Hematopoietic multipotent progenitor cell treated with erythropoietin and hydrocortisone succinate and interleukin-3 and kit ligand, for 17 days (in vitro differentiated cells): Measurements from ENCODE around the gene MYZAP.

Experiments used
- DNase-seq: peaks from one replicate; pipeline ENCODE4 v3.0.0-alpha.2; 2015; ENCODE audit warnings: low spot score

MYZAP gene

DNA sequence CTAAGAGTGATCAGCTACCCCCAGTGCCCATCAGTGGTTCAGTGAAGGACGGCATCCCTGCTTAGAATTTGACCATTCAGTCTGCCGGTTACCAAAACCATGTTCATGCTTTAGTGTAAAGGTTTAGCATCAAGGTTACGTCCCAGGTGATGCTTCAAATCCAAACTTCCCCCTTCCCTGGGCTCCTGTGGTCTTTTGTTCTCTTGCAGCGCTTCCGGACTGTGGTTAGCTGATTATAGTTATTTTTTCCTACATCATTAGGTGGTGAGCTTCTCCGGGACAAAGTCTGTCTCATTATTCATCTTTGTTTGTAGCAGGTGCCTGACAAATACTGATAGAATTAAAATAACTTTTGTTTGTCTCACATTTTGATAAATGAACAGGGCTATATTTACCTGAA, 28.3 kb upstream of the MYZAP start:
- DNase-seq = no peak

DNA sequence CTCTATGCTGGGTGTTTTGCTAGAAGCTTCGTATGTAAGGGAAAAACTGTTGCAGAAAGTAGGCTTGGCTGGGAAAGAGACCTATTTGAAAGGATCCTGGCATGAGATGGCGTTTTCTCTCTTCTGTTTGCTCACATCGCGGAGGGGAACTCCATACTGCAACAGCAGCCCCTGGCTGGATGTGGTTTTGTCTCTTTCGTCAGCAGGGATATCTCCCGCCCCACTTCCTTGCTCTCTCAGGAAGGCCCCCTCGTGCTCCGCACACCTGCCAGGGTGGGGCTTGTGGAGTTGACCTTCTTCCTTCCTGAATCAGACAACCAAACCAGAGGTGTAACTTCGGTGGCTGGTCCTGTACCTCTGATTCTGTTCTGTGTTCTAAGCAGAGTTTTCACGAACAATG, 26.4 kb upstream of the MYZAP start:
- DNase-seq = no peak

DNA sequence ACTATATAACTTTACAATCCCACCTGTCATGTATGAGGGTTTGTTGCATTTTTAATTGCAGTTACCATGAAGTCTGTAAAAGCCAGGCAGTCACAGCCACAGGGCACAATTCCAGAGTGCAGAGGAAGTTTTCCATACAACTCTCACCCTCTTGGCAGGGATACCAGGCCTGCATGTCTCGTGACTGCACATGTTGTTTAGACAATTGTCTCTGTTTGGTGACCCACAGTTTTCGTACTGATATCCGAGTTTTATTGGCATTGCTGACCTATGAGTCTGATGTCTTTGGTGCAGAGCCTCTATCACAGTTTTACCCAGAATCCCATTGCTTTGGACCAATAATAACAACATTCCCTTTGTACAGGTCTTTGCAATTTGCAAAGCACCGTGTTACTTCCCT, 24.9 kb upstream of the MYZAP start:
- DNase-seq = no peak

DNA sequence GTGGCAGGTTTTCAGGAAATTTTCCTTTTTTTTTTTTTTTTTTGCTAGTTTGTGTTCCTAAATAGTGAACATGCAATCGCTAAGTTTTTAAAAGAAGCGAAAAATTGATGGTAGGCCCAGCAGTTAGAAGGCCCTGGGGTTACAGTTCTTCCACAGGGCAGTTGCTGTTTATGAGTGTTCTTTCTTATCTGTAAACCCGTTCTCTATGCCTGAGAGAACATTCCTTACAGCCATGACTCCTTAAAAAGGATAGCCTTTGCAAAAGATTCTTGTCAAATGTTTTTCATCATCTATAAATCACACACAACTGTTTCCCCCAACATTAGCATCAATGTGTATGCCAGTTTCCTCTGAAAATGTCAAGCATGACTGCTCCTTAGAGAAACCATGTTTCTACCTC, 23.8 kb upstream of the MYZAP start:
- no peak for DNase-seq

DNA sequence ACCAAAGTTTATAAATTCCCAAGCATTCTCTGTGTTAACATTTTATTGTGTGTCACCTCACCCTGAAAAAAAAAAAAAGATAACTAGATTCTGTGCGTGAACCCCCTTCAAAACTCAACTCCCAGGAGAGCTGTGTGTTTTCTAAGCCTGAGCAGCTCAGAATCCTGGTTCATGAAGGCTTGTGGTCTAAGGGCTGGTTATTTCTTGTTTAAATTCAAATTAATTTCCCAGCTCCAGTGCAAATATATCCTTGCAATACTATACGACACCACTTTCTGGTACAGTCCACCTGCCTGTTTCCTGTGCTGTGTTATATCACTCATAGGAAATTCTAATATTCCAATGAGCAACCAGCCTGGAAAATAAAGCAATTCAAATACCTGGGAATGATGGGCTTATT, 23.4 kb upstream of the MYZAP start:
- DNase-seq = no peak

DNA sequence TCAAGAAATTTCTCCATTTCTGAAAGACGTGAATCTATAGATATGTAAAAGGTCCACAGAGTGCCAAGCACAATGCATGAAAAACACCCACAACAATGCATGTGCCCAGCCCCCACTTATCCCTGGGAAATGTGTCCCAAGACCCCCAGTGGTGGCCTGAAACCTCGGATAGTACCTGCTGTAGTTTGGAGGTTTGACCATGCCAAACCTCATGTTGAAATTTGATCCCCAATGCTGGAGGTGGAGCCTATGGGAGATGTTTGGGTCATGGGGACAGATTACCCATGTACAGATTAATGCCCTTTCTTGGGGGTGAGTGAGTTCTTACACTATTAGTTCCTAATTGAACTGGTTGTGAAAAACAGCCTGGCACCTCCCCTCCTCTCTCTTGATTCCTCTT, 21.4 kb upstream of the MYZAP start:
- DNase-seq = no peak

DNA sequence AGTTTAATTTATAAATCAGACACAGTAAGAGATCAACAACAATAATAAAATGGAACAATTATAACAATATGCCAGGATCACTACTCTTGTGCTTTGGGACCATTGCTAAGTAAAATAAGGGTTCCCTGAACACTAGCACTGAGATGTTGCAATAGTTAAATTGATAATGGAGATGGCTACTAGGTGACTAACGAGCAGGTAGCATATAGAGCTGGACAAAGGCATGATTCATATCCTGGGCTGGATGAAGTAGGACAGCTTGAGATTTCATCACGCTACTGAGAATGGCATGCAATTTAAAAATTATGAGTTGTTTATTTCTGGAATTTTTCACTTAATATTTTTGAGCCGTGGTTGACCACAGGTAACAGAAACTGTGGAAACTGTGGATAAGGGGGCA, 20.7 kb upstream of the MYZAP start:
- no peak for DNase-seq

DNA sequence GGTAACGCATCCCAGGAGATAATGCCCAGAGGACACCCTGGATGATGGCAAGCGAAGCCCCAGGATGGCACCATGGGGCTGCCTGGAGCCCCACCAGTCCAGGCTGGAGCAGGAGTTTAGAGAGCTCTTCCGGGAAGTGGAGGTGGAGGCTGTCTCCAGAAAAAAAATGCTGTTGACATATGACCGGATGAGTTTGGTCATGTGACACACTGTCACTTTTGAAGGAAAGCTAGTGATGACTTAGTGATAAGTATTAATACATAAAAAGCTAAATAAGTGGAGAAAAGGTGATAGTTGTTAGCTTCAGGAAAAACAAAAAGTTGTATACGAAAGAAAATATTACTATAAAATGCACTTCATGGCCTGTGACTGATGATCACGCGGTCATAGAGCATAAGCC, 20.0 kb upstream of the MYZAP start:
- DNase-seq = no peak

DNA sequence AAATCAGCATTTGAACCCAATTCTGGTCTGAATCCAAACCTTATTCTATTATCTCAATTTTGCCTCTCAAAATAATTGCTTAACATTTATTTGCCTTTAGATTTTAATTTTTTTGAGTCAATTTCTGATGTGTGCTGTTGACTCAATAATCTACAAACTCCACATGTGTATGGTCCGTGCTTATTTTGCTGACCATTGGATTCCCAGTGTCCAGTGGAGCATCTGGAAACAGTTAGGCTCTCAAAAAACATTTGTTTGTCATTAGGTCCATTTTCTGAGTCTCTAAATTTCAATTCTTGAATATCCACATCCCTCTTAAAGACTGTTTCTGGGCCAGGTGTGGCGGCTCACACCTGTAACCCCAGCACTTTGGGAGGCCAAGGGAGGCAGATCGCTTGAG, 19.2 kb upstream of the MYZAP start:
- no peak for DNase-seq

DNA sequence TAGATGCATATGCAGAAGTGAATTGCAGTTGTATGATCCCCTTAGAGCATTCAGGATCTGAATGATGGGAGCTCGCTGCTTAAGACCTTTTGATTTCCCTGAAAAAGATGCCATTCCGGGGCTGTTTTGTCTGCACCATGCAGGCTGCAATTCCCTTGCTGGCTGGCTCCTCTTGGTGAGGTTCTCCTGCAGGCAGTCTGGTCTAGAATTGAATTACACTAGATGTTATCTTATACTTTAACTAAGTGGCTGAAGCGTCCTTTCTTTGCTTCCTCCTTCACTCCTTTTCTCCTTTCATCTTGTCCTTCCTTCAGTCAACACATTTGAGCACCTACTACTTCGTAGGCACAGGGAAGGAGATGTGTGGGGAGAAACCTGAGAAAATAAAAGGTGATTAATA, 18.6 kb upstream of the MYZAP start:
- no peak for DNase-seq

DNA sequence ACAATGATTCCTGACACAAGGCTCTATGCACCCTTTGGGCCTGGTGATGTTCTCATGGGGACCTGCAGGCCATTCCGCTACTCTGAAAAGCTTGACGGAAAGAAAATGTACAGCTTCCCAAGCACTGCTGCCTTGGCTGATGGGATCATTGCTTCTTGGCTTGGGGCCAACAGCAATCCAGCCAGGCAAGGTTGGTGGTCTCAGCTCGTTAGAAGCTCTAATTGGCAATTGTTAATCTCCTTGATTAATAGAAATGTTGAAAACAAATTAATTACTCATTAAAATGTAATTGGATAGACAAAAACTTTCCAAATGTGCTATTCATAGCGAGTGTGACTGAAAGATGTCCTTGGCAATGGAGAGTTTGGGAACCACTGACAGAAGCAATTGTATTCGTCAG, 16.3 kb upstream of the MYZAP start:
- no peak for DNase-seq

DNA sequence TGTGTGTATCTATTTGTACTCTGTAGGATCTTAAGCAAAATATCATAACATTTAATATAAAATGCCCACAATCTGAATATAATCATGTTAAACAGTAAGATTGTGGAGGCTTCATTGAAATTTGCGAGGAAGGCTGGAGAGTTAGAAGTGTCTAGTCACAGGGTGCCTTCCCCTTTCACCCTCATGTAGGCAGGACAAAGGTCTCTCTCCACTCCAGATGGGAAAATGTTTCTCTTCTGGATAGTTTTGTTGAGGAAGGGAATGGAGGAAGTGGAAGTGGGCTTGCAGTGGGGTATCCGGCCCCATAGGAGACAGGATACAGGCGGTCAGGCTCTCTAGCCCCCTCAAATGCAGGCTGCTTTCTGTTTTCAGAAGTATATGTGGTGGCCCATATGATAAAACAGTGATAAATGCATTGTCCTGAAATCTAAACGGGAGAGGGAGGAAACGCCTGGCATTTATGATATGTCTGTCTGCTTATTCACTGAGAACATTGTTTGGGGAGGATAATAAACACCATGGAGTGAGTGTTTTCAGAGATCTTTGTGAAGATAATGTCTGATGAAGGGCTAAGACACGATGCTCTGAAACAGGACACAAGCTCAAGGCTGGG, 13.3 kb upstream of the MYZAP start:
- no peak for DNase-seq

DNA sequence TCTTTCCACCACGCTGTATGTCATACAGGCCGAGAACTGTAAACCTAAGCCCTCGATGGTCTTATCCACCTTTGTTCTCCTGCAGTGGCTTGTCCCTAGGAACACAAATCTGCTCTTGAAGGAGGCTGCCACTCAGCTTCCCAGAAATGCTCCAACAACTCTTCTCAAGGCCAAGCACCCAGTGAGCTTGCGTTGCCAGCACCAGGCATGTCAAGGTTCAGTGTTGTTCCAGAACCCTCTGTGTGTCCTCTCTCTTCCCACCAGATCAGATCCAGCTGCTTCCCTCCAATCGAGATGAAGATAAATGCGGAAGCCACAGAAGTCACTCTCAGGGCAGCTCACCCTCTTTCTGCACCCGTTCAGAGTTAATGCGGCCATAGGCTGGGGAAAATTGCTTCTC, 11.3 kb upstream of the MYZAP start:
- DNase-seq = no peak

DNA sequence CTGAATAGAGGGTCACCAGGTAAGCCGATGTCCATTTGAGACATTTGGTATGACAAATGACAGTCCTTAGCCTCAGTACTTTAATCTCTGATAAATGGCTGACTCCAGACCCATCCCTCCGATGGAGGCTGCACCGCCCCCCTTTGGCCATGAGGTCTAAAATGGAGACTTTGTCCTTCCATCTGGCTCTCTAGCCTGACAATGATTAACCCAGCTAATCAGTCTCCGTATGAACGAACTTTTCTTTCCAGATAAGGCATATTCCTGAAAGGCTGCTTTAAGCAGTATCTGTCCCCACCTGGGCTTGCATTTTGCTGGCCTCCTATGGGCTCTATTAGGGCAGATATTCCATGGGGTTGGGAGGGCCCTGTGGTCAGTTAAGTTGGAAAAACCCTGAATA, 10.8 kb upstream of the MYZAP start:
- DNase-seq = no peak

DNA sequence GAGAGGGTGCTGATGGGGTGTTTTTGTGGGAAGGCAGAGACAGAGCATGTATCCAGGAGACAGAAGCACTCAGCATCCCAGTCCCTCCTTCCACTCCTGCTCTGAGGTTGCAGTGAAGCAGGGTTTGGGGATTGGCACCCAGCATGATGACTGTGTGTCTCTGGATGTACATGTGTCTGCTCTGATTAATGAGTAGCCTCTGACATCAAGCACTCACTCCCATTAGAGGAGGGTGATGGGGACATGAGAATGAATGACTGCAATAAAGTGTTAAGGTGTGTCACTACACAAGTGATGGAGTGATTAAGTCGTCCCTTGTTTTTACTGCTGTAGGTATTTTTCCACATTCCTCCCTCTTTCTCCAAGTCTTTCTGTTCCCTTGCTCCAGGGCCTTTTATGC, 9.6 kb upstream of the MYZAP start:
- DNase-seq = no peak

DNA sequence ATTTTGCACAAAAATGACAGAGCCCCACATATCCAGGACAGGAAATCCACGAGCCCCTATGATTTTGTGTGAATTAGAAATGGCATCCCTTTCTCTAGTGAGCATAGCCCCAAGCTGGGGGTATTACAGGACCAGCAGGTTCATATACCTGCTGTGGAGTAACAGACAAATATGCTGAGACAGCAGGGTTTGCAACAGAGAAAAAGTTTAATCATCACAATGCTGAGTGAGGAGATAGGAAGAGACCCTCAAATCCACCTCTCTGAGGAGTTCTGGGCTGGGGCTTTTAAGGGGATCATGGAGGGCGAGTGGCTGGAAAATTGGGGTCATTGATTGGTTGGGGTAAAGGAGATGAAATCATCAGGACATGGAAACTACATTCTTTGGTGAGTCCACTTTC, 8.4 kb upstream of the MYZAP start:
- no peak for DNase-seq

DNA sequence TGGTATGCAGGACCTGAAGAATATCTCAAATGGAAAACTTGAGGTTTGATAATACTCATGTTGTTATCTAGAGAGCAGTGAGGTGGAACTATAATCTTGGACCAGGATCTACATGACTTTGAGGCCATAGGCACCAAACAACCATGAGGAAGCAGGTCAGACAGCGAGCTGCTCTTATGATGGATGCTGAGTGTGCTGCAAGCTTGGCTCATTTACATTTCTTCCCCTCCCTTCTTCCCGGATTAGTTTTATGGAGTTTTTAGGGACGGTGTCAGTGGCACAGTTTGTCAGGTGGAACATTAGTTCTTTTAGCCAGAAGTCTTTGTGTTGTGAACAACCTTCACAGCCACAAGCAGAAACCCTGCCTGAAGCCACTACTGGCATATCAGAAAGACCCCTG, 8.0 kb upstream of the MYZAP start:
- no peak for DNase-seq

DNA sequence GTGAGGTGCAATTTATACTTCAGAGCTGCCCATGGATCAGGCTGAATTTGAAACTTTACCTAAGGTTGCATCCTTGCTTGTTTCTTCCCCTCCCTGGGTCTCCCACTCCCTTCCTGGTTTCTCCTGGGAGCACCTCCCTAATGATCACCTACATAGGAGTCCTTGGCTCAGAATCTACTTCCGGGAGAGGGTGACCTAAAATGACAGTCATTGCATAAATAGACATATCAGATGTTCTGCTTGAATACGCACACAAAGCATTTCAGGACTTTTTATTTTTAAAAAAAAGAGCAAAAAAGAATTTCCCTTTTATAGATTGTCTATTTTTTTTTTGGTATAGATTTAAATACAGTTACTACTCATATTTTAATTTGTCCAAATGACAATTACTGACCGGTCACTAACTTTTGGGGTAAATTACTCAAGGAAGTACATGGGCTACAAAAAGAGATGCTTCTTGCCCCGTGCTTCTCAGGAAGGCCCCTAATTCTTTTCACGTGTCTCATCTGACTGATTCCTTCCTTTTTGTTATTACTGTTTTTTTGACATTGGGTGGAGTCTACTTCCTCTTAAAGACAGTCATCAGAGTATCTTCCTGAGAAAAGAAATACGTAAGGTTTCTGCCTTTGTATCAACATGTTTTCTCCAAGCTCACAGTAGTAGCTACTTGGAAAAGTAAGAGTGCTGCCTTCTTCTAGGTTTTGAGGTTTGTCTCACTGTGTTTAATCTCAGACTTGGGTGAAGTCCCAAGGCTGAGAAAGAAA, 4.9 kb upstream of the MYZAP start:
- no peak for DNase-seq

DNA sequence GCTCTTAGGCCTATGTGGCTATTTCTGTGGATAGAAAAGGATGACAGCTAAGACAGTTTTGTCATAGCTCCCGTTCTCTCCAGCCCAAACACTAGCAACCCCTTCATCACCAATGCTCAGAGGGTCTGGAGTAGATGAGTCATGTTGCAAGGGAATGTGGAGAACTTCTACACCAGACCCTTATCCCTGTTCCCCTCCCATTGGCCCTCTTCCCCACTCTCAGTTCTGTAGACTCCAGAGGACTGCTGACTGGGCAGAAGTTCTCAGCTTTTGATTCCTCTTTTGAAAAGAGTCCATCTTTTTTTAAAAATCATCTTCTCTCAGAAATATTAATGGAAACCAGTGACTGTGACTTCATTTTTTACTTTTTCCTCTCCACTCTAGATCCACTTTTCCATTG, 2.4 kb upstream of the MYZAP start:
- no peak for DNase-seq

DNA sequence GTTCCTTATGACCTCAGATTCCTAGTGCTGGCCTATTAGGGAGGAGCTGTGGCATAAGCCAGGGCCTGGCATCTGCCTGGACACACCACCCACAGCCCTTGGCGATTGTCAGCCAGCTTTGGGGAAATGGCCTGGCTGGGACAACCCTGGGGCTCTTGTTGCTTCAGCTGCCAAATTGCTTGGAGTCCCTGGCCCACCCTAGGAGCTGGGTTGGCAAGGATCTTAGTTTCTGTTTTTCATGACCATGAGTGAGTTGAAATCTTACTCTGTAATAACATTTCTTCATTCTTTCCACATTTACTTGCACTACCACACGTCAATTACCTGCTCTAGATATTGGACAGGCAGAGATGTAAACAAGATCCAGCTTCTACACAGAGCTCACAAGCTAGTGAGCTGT, 1.9 kb upstream of the MYZAP start:
- DNase-seq = no peak

DNA sequence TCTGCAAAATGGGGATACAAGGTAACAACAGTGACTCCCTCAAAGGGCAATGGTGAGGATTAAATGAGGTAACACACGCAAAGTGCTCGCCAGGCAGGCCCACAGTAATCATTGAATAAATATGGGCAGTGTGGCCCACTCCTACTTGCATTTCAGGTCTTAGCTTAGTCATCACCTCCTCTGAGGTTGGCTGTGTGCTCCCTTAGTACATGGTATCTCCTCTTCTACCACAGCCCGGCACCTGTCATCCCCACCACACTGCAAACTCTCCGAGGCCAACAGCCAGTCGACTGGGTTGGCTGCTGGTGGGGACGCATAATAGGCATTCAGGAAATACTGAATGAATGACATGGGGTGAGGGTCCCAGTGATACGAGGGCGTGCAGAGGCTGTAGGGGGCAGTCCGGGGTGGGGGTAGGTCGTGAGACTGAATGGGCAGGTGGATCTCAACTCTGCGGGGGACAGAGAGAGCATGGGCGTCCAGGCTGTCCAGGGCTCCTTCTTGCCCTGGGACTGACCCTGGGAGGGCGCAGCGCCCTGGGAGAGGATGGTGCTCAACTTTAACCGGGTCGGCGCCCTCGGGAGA, 375 bp upstream of the MYZAP start:
- DNase-seq = no peak

DNA sequence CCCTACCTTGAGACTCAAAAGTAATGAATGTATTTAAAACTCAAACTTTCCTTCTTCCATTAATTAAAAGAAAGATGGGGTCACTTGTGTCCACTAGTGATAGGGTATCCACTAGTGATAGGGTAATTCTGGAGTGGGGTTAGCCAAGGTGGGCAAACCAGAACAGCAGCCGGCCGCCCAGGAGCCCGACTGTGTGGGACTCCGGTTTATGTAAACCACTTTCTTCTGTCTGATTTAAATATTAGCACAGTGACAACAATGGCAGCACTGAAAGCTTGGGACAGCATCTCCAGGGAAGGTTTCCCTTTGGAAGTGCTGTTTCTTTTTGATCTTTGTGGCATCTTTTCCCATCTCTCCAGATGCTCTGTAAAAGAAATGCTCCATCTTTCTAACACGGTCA, 722 bp downstream of the MYZAP start:
- no peak for DNase-seq

DNA sequence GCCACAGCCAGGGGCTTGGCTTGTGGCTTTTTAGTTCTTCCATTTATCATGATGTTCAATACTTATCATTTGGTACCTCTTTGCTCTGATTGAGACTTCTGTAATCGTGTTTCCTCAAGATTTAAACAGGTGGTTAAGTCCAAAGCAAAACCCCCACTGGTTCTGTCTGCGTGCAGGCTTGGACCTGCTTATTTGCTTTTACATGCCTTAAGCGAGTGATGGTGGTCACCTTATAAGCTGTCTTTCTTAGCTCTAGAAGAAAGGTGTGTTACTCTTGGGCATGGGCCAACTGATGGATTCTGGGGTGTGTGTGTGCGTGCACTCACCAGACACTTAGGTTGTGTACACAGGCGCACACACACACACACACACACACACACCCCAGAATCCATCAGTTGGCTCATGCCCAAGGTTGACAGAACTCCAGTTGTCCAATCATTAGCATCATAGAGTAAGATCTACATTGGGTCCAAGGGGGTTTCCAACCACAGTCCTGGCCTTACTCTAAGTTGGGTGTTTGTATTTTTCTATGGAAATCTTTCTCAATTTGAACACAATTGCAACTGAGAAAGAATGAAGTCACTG, 1.2 kb downstream of the MYZAP start:
- no peak for DNase-seq

DNA sequence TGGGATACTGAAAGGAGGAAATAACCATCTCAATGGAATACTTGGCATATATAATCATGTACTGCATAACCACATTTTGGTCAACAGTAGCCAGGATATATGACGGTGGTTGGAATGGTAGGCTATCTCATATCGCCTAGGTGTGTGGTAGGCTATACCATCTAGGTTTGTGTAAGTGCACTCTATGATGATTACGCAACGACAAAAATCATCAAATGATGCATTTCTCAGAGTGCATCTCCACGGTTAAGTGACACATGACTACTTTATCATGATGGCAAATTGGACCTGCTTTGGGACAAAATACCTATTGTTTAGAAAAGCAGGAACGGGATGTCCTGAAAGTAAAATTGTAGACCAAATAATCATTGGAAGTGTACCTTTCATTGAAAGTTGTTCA, 2.8 kb downstream of the MYZAP start:
- DNase-seq = no peak
